Effector memory CD8-positive, alpha-beta T cell (primary cell): ENCODE data around the gene BTNL2.
"Not testable (repeated sequence)": the region's sequence is repeated elsewhere in the genome, so short reads cannot be mapped to it uniquely, and the experiment has no call there.

Experiments
- ATAC-seq: fragments of 150-1000 bp; cut with Tn5 transposase; replicated peaks from 2 replicates; pipeline ENCODE4 v1.10.0; 2021; ENCODE audit warnings: mild to moderate bottlenecking, moderate library complexity
- DNase-seq, 3 experiments: peaks; one replicate each; pipeline ENCODE4 v3.0.0; 2021
- H3K27ac Mint-ChIP-seq, 2 donors: one replicate each; pipeline ENCODE4 v1.8.0; 2022; ENCODE audit warnings: mild to moderate bottlenecking in 2 of 2, mixed read lengths in 2 of 2, moderate library complexity in 2 of 2
- H3K27me3 Mint-ChIP-seq, 2 donors: one replicate each; pipeline ENCODE4 v1.8.0; 2022; ENCODE audit warnings: mixed read lengths in 2 of 2
- H3K36me3 Mint-ChIP-seq: one replicate; pipeline ENCODE4 v1.8.0; 2022; ENCODE audit warnings: mild to moderate bottlenecking, moderate library complexity, mixed read lengths; ENCODE audit not compliant: insufficient read depth
- H3K4me1 Mint-ChIP-seq, 2 donors: one replicate each; pipeline ENCODE4 v1.8.0; 2022; ENCODE audit warnings: low read depth in 2 of 2, mixed read lengths in 2 of 2
- H3K4me3 Mint-ChIP-seq, 2 donors: one replicate each; pipeline ENCODE4 v1.8.0; 2022; ENCODE audit warnings: mild to moderate bottlenecking in 2 of 2, mixed read lengths in 2 of 2, moderate library complexity in 2 of 2
- H3K9me3 Mint-ChIP-seq, 2 donors: one replicate each; pipeline ENCODE4 v1.8.0; 2022; ENCODE audit warnings: mixed read lengths in 2 of 2
- total RNA-seq, 9 experiments: gene quantifications; one replicate each; lab custom pipeline; 2026; lab: John Stamatoyannopoulos, UW

The BTNL2 gene, protein sequence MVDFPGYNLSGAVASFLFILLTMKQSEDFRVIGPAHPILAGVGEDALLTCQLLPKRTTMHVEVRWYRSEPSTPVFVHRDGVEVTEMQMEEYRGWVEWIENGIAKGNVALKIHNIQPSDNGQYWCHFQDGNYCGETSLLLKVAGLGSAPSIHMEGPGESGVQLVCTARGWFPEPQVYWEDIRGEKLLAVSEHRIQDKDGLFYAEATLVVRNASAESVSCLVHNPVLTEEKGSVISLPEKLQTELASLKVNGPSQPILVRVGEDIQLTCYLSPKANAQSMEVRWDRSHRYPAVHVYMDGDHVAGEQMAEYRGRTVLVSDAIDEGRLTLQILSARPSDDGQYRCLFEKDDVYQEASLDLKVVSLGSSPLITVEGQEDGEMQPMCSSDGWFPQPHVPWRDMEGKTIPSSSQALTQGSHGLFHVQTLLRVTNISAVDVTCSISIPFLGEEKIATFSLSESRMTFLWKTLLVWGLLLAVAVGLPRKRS
- total RNA-seq, result 0 to 0.03 (median 0) reads per million in 9 experiments

DNA sequence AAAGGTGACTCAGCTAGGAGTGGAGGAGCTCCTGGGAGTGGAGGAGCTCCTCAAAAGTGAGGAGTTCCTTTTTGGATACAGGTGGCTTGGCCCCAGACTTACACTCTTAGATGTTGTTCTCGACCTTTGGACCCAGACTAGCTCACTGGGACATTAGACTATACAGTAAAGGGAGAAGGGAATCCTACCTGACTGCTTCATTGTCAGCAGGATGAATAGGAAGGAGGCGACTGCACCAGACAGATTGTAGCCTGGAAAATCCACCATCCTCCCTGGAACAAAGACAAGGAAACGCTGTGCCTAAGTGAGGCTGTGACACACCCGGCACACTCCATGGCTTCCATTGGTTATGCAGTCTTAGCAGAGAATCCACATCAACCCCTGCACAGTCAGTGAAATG lies at the start of gene BTNL2:
BTNL2 (minus strand) TSS at position 325 of the 400 bp plus-strand sequence; CDS start at position 267, 58 bp downstream.
- Mint-ChIP-seq H3K4me1 (no peaks in the 10 kb centered on the region), H3K27ac (no peak within 1 kb of the TSS), H3K27me3 (peaks cover 68 to 79% of the 10 kb centered on the region in 2 donors), H3K36me3 (no peaks in the 10 kb centered on the region), H3K4me3 (no peak within 1 kb of the TSS), H3K9me3 (no peaks in the 10 kb centered on the region)
- ATAC-seq, result no peak
- no peak for DNase-seq

- Mint-ChIP-seq H3K27ac (no peak overlapping the region), H3K4me3 (no peak overlapping the region), H3K4me1 (no peaks in the 10 kb centered on the region), H3K27me3 (peaks cover 46 to 60% of the 10 kb centered on the region in 2 donors), H3K36me3 (no peaks in the 10 kb centered on the region), H3K9me3 (no peaks in the 10 kb centered on the region)
- DNase-seq, result no peak
- ATAC-seq, result no peak
These were observed 42.2 kb upstream of the BTNL2 start for GRCh38 chr6:32449088-32449736.

GRCh38 chr6:32447932-32448331 lies 41.0 kb upstream of the BTNL2 start:
- Mint-ChIP-seq H3K27ac (no peak overlapping the region), H3K9me3 (no peaks in the 10 kb centered on the region), H3K4me3 (no peak overlapping the region), H3K4me1 (no peaks in the 10 kb centered on the region), H3K36me3 (no peaks in the 10 kb centered on the region), H3K27me3 (peaks cover 37 to 48% of the 10 kb centered on the region in 2 donors)
- no peak for ATAC-seq
- no peak for DNase-seq

DNA sequence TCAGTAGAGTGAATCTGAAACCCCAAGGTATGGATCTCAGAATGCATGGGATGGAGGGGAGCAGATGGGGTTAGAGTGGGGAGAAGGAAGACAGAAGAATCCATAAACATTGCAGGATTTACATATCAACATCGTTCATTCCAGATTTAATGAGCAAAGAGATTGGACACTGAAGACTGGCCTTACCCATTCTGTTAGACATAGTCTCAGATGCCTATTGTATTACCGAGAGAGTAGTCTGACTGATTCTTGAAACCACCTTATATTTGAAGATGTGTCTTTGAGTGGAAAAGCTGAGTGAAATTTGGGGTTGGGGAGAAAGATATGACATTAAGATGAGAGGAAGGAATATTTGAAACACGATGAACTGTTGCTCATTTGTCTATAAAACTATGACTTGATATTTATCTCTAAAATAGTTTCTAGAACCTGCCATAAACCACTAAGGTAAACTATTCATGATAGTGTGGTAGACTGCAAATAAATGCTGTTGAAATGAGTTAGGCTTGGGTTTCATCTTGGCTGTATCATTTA lies 38.4 kb upstream of the BTNL2 start:
- no peak overlapping the region for H3K27ac Mint-ChIP-seq
- peaks cover 14 to 23% of the 10 kb centered on the region in 2 donors for H3K27me3 Mint-ChIP-seq
- H3K9me3 Mint-ChIP-seq, result no peaks in the 10 kb centered on the region
- peaks cover 1 to 11% of the 10 kb centered on the region in 2 donors for H3K4me1 Mint-ChIP-seq
- DNase-seq, result no peak
- ATAC-seq, result no peak
- peaks cover 3% of the 10 kb centered on the region for H3K36me3 Mint-ChIP-seq
- H3K4me3 Mint-ChIP-seq, result no peak overlapping the region

GRCh38 chr6:32444433-32444832 lies 37.5 kb upstream of the BTNL2 start:
- Mint-ChIP-seq H3K27ac (no peak overlapping the region), H3K9me3 (no peaks in the 10 kb centered on the region), H3K27me3 (peaks cover 5 to 23% of the 10 kb centered on the region in 2 donors), H3K36me3 (peaks cover 3% of the 10 kb centered on the region), H3K4me3 (no peak overlapping the region), H3K4me1 (peaks cover 7 to 19% of the 10 kb centered on the region in 2 donors)
- DNase-seq (no peak), ATAC-seq (no peak)

DNA sequence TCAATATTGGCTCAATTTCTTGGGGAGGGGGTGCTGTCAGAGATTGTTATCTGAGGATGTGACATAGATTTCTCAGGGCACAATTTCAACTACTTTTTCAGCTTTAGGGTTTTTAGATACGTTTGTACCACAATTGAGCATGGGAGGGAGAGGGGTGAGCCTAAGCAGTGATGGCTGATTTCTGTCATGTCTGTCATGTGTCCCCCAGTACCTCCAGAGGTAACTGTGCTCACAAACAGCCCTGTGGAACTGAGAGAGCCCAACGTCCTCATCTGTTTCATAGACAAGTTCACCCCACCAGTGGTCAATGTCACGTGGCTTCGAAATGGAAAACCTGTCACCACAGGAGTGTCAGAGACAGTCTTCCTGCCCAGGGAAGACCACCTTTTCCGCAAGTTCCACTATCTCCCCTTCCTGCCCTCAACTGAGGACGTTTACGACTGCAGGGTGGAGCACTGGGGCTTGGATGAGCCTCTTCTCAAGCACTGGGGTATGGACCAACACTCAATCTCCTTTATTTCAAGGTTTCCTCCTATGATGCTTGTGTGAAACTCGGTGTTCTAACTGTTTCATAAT lies 36.1 kb upstream of the BTNL2 start:
- Mint-ChIP-seq H3K27me3 (peaks cover 0 to 21% of the 10 kb centered on the region in 2 donors), H3K27ac (no peak overlapping the region), H3K36me3 (peaks cover 3% of the 10 kb centered on the region), H3K4me3 (no peak overlapping the region), H3K9me3 (no peaks in the 10 kb centered on the region), H3K4me1 (peaks cover 9 to 23% of the 10 kb centered on the region in 2 donors)
- ATAC-seq (no peak), DNase-seq (no peak)

DNA sequence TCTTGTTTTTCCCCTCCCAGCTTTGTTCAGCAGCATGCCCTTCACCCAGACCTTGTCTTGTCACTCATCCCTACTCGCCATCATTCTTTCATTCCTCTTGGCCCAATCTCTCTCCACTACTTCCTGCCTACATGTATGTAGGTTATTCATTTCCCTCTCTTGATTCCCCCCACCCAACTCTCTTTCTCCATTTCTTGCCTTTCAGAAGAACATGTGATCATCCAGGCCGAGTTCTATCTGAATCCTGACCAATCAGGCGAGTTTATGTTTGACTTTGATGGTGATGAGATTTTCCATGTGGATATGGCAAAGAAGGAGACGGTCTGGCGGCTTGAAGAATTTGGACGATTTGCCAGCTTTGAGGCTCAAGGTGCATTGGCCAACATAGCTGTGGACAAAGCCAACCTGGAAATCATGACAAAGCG lies 35.3 kb upstream of the BTNL2 start:
- Mint-ChIP-seq H3K4me1 (peaks cover 9 to 23% of the 10 kb centered on the region in 2 donors), H3K4me3 (no peak overlapping the region), H3K27me3 (peaks cover 0 to 21% of the 10 kb centered on the region in 2 donors), H3K36me3 (peaks cover 3% of the 10 kb centered on the region), H3K27ac (no peak overlapping the region), H3K9me3 (no peaks in the 10 kb centered on the region)
- DNase-seq, result no peak
- ATAC-seq, result no peak

GRCh38 chr6:32439602-32440214 lies 32.7 kb upstream of the BTNL2 start, which contains the start of gene HLA-DRA:
TSS of gene HLA-DRA (plus strand) at chr6:32439887. CDS start at chr6:32439951, 64 bp downstream.
- ATAC-seq (peak; percentile 83), DNase-seq (peak; percentile 68 to 72 (median 70))
- H3K4me3 Mint-ChIP-seq, result peak within 1 kb of the TSS; percentile 73 to 93
- peaks cover 9 to 23% of the 10 kb centered on the region in 2 donors for H3K4me1 Mint-ChIP-seq
- peaks cover 0 to 14% of the 10 kb centered on the region in 2 donors for H3K27me3 Mint-ChIP-seq
- peaks cover 3% of the 10 kb centered on the region for H3K36me3 Mint-ChIP-seq
- peak within 1 kb of the TSS; percentile 81 to 93 for H3K27ac Mint-ChIP-seq
- no peaks in the 10 kb centered on the region for H3K9me3 Mint-ChIP-seq

GRCh38 chr6:32439139-32439538 lies 32.2 kb upstream of the BTNL2 start:
- H3K36me3 Mint-ChIP-seq, result peaks cover 3% of the 10 kb centered on the region
- H3K4me1 Mint-ChIP-seq, result peaks cover 9 to 23% of the 10 kb centered on the region in 2 donors
- peaks cover 0 to 14% of the 10 kb centered on the region in 2 donors for H3K27me3 Mint-ChIP-seq
- peak overlapping the region; percentile 81 to 93 for H3K27ac Mint-ChIP-seq
- H3K4me3 Mint-ChIP-seq, result peak overlapping the region; percentile 73 to 93
- DNase-seq (no peak), ATAC-seq (no peak)
- H3K9me3 Mint-ChIP-seq, result no peaks in the 10 kb centered on the region

DNA sequence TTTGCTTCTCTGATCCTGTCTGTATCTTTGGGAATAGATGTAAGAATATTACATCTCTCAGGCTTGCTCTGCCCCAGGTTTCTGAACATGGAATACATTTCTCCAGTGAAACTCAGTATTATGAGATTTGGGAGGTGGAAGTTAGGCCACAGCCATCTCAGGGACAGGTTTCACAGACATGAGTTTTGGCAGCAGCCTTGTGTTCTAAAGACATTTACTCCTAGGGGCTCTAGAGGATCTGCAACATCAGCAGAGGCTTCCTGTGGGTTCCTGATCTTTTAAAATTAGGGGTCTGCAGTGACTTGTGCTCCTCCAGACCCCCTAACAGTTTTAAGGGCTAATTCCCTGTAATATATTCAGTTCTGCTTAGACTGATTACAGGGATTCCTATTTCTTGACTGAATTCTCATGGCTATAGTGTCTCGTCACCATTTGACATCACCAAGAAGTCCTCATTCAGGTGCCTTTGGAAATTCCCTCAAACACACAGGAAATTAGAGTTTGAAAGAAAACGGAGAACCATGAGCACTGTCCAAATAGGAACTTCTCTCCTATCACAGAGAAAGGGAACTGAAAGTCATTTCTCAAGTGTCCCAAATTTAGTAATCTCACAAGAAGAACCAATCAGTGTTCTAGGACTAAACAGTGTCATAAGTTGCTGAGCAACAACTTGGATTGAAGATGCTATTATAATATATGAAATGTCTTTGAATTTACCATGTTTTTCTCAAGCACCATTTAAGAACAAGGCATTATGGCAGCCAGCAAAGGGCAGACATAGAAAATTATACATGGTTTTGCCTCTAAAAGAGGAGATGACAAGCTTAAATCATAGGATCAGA lies 30.2 kb upstream of the BTNL2 start:
- Mint-ChIP-seq H3K9me3 (no peaks in the 10 kb centered on the region), H3K36me3 (no peaks in the 10 kb centered on the region), H3K27ac (peak overlapping the region in 1 of 2 donors; percentile 39), H3K4me1 (peaks cover 9 to 22% of the 10 kb centered on the region in 2 donors), H3K4me3 (no peak overlapping the region), H3K27me3 (peaks cover 0 to 14% of the 10 kb centered on the region in 2 donors)
- ATAC-seq (peak; percentile 60), DNase-seq (no peak)

- peak overlapping the region in 1 of 2 donors; percentile 39 for H3K27ac Mint-ChIP-seq
- DNase-seq (no peak), ATAC-seq (no peak)
- H3K4me3 Mint-ChIP-seq, result no peak overlapping the region
- peaks cover 8 to 15% of the 10 kb centered on the region in 2 donors for H3K4me1 Mint-ChIP-seq
- no peaks in the 10 kb centered on the region for H3K36me3 Mint-ChIP-seq
- H3K9me3 Mint-ChIP-seq, result no peaks in the 10 kb centered on the region
- peaks cover 0 to 14% of the 10 kb centered on the region in 2 donors for H3K27me3 Mint-ChIP-seq
These were observed 29.2 kb upstream of the BTNL2 start for GRCh38 chr6:32436186-32436585.

- not testable (repeated sequence) for H3K27me3 Mint-ChIP-seq, H3K4me1 Mint-ChIP-seq, DNase-seq, H3K27ac Mint-ChIP-seq, H3K4me3 Mint-ChIP-seq, H3K9me3 Mint-ChIP-seq, H3K36me3 Mint-ChIP-seq, ATAC-seq
These were observed 27.0 kb upstream of the BTNL2 start for GRCh38 chr6:32433950-32434349.
